ENCODE results near the gene CTNNA3.
"Not testable (repeated sequence)": the region's sequence is repeated elsewhere in the genome, so short reads cannot be mapped to it uniquely, and the experiment has no call there.

CTNNA3 gene

GRCh38 chr10:66505003-66505657, 1190.9 kb downstream of the CTNNA3 start:
- no peak for DNase-seq

GRCh38 chr10:66501356-66501755, 1194.6 kb downstream of the CTNNA3 start:
- DNase-seq: no peak

GRCh38 chr10:66483966-66484365, 1212.0 kb downstream of the CTNNA3 start:
- DNase-seq: no peak

- no peak for DNase-seq
Observed at GRCh38 chr10:66472156-66472555, 1223.8 kb downstream of the CTNNA3 start.

GRCh38 chr10:66467042-66467441, 1229.0 kb downstream of the CTNNA3 start:
- no peak for DNase-seq

- DNase-seq: no peak
Observed at GRCh38 chr10:66466622-66467021, 1229.4 kb downstream of the CTNNA3 start.

- DNase-seq: no peak
Observed at GRCh38 chr10:66463611-66464010, 1232.4 kb downstream of the CTNNA3 start.

- no peak for DNase-seq
Observed at GRCh38 chr10:66457629-66458028, 1238.4 kb downstream of the CTNNA3 start.

- DNase-seq: no peak
Observed at GRCh38 chr10:66455304-66455703, 1240.7 kb downstream of the CTNNA3 start.

- no peak for DNase-seq
Observed at GRCh38 chr10:66440568-66440967, 1255.4 kb downstream of the CTNNA3 start.

GRCh38 chr10:66414943-66415342, 1281.1 kb downstream of the CTNNA3 start:
- DNase-seq: no peak

GRCh38 chr10:66405566-66405965, 1290.4 kb downstream of the CTNNA3 start:
- DNase-seq: no peak

GRCh38 chr10:66398669-66399068, 1297.3 kb downstream of the CTNNA3 start:
- no peak for DNase-seq

GRCh38 chr10:66394342-66395063, 1301.5 kb downstream of the CTNNA3 start:
- DNase-seq: no peak

- no peak for DNase-seq
Observed at GRCh38 chr10:66390926-66391325, 1305.1 kb downstream of the CTNNA3 start.

GRCh38 chr10:66381045-66381444, 1315.0 kb downstream of the CTNNA3 start:
- no peak for DNase-seq

GRCh38 chr10:66378117-66378876, 1317.7 kb downstream of the CTNNA3 start:
- no peak for DNase-seq

- DNase-seq: no peak
Observed at GRCh38 chr10:66368146-66368545, 1327.8 kb downstream of the CTNNA3 start.

- no peak for DNase-seq
Observed at GRCh38 chr10:66366163-66366562, 1329.8 kb downstream of the CTNNA3 start.

- DNase-seq: no peak
Observed at GRCh38 chr10:66365686-66366085, 1330.3 kb downstream of the CTNNA3 start.

GRCh38 chr10:66362522-66362921, 1333.5 kb downstream of the CTNNA3 start:
- no peak for DNase-seq

GRCh38 chr10:66353822-66354221, 1342.2 kb downstream of the CTNNA3 start:
- not testable (repeated sequence) for DNase-seq

GRCh38 chr10:66353422-66353821, 1342.6 kb downstream of the CTNNA3 start:
- no peak for DNase-seq
